Measurements from ENCODE around the gene PKP1.

PKP1 gene

DNA sequence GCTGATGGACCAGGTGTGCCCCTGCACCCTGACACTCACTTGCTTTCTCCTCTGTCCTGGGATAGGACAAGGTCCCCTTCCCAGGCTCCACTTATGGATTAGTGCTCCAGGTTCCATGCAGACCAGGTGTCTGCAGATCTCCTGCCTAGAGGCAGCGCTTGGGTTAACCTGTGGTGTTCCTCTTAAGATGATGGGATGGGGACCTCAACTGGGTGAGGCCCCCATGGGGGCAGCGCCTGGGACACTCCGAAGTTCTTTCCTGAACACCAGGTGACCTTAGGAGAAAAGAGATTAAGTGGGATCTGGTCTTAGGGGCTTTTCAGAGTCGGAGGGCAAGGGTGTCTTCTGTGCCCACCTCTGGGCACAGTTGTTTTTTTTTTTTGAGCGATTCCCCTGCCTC is 72.9 kb downstream of the PKP1 start:
- no peak for DNase-seq

DNA sequence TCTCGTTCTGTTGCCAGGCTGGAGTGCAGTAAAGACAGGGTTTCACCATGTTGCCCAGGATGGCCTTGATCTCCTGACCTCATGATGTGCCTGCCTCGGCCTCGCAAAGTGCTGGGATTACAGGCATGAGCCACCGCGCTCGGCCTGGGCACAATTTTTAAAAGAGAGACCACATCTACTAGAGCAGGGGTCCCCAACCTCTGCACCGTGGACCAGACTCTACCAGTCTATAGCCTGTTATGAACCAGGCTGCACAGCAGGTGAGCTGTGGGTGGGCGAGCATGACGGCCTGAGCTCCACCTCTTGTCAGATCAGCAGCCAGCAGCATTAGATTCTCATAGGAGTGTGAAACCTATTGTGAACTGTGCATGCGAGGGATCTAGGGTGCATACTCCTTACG is 73.4 kb downstream of the PKP1 start:
- no peak for DNase-seq

DNA sequence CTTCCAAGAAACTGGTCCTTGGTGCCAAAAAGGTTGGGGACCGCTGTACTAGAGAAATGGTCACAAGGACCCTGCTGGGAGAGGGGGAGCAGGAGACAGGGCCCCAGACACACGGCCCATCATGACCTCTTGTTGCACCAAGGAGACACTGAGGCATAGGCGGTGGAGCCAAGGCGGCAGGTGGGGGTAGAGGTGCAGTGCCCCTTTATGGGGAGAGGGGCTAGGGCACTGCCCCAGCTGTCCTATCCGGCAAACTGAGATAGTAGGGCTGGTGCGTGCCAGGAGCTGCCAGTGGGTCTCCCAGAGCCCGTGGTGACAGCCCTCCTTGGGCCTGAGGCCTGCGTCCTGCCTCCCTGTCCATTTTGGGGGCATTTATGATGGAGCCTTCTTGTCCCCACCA is 73.9 kb downstream of the PKP1 start:
- no peak for DNase-seq

DNA sequence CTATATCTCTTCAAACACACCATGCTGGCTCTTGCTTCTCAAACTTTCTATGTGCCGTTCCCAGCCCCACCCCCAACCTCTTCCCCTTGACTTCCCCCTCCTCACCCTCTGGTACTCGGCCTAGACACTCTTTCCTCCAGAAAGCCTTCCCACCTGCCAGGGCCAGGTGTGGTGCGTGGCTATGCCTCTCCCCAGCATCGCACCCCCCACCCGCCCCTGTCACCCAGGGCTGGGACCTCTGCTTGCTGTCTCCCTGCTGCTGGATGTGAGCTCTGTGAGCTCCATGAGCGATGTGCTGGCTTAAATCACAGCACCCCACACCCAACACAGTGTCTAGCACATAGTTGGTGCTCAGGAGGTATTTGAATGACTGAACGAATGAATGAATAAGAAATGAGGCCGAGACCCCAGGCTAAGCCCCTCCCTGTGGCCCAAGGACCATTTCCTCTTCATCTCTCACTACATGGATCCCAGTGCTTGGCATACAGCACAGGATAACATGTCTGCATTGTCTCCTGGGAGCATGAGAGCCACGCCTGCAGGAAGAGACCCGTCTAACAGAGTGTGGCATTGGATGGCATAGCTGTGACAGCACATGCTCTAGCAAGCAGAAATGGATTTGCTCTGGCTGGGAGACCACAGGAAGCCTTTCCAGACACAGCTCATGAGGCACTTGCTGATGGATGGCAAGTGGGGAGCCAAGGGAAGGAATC is 74.5 kb downstream of the PKP1 start:
- DNase-seq, result no peak

DNA sequence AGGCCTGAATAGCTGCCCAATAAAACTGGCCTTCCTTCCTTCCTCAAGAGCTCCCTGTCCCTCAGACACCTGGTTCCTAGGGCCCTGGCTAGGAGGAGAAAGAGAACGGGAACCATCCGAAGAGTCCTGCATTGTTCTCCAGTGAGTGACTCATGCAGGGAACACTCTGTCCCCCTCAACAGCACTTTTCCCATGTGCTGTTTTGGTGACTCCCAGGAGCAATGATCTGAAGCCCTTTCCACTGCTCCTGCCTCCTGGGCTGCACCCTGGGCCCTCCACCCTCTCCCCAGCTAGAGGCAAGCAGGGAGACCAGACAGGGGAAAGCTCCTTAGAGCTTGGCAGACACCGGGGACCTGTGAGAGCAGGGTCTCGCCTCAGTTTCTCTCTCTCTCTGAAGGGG is 75.3 kb downstream of the PKP1 start:
- DNase-seq, result no peak

DNA sequence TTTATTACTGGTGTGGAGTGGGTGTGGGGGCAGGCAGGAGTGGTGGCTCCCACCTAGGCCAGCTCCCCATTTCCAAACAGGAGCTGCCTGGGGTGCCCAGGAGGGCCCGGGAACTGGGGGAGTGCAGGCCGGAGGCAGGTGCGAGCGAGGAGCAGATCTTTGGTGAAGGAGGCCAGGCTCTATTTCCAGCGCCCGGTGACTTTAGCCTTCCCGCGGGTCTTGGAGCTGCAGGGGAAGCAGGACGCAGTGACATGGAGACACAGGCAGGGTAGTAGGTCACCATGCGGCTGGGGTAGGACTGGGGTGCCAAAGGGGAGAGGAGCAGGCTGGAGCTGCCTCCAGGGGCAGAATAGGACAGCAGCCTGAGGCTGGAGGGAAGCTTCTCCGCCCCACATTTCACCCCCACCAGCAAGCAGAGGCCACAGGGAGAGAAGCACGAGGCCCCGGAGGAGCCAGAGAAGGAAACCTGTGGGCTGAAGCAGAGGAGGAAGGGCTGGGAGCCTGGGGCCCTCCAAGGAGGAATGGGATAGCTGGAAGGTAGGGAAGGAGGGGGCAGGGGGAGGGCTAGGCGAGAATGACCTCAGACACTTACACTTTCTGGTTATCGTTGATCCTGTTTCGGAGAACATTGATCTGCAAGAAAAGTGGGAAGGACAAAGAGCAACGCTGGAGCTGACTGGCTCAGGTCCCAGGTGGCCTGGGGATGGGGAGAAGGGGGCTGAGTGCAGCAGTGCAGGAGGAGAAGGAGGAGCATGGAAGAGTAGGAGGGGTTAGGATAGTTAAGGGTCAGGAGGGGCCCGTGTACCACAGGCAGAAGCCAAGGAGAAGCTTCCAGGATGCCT is 75.9 kb downstream of the PKP1 start:
- no peak for DNase-seq

DNA sequence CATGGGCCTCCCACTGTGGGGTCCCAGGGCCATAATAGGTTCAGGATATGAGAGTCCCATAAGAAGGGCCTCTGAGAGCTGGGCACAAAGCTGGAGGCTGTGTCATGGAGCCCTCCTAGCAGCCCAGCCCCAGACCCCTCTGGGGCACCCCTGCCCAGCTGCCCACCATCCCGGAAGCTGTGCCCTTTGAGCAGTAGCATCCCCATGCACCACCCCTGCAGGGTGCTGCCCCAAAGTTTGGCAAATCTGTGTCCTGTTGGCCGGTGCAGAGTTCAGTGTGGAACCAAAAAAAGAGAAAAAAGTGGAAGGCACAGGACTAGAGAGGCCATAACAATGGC is 76.5 kb downstream of the PKP1 start:
- no peak for DNase-seq

DNA sequence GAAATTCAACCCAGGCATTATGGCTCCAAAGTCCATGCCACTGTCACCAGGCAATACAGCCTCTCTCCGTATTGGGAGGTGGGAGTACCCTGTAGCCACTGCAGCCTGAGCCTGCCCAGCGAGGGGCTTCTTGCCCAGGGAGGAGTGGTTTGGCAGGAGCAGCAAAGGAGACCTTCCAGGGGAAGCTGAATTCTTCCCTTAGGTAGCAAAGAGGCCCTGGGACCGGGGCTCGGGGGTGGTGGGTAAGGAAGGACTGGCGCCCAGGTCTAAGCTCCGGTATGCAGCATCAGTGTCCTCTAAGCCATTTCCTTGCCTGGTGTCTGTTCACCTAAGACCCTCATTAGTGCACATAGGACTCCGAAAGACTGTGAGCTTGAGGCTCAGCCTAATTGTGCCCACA is 77.2 kb downstream of the PKP1 start:
- no peak for DNase-seq

DNA sequence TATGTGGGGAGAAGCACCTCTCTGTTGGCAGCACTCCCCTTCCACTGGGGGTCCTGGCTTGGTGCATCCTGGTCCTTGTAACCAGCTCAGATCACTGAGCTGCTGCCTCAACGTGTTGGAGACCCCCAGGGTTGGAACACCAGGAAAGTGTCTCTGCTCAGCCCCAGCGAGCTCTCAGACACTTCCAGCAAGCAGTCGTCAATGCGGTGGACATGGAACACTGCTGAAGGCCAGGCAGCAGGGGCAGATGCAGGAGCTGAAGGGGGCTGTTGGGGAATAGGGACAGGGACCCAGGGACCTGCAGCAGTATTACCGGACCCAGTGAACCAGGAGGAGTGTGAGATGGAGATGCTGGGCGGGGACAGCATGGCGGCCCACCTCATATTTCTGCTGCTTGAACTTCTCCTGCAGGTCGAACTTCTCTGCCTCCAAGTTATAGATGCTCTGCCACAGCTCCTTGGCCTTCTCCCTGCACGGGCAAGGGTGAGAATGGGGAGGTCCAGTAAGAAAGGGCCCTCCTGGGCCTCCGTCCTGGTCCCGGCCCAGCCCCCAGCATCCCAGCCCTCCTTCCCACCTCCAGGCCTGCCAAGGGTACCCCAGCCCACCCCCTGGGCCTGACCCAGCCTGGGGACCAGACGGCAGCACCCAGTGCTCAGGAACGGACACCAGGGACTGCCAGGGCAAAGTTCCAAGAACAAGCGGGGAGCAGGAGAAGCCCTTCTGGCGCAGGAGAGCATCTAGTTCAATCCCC is 77.8 kb downstream of the PKP1 start:
- no peak for DNase-seq

DNA sequence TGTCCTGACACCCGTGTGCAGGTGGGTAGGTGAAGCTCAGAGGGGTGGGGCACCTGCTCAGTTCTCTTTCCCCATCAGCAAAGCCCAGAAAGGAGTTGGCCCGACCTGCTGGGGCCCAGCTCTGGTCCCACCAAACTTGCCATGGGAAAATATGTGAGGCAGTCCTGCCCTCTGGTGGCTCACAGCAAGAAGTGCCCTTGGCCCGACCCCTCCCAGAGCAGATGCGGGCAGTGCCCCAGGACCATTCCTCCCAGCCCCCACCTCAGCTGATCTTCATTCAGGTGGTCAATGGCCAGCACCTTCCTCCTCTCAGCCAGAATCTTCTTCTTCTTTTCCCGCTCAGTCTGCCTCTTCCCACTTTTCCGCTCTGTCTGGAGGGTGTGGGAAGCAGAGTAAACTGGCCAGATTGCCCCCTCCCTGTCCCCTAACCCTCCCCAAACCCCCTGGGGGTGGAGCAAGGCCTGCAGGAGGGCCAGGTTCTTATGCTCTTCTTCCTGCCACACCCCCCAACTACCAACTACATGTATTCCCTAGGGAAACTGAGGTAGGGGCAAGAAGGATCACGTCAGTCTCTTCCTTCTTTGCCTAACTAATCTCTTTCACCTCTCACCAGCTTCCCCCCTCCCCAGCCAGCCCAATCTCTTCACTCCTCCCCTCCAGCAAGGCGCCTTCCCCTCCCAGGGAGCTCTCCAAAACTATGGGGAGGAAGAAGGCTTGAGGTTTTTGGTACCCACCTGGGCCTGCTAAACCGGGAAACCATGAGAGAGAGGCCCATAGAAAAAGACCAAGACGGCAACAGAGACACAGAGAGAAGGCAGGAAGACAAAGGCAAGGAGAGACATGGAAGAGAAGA is 78.6 kb downstream of the PKP1 start:
- DNase-seq, result peak; percentile 35

DNA sequence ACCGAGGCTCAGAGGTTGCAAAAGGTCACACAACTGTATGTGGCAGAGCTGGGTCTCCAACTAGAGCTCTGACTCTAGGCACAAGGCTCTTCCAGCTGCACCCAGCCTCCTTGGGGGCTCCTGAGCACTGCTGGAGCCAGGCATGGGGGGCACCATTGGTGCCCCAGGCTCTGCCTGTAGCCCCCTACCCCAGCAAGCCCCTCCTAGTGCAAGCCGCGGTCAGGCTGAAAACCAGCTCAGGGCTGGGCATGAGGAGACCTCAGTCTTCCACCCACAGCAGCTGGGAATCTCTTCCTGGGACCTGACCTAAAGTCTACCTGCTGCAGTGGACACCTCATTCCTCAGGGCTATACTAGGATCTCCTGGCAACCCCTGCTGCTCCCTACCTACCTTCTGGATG is 79.6 kb downstream of the PKP1 start:
- DNase-seq, result no peak

DNA sequence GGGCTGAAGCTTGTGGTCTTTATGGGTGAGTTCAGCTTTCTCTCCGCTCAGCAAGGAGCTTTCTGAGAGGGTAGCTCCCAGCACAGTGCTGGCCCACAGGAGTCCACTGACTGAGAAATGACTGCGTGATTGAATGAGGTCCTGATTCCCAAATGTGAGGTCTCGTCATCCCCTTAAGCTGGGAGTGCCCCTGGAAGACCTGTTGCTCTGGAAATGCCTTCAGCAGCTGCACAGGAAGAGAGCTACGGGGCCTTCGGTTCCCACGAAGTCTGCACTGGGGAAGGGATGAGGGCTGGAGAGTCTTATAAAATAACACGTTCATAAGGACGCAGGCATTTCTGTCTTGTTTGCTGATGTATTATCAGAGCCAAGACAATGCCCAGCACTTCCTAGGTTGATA is 80.2 kb downstream of the PKP1 start:
- no peak for DNase-seq

DNA sequence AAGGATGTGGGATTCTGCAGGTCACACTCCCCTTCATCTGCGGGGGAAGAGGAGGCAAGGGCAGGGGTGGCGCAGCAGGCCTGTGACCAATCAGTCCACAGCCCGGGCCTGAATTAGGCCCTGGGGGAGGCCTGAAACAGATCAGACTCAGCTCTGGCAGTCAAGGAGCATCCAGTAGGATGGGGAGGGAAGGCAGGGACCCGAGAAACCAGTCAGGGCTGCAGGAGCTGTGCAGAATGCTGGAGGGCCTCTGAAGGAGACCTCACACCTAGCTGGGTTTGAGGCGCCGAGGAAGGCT is 81.5 kb downstream of the PKP1 start:
- no peak for DNase-seq

DNA sequence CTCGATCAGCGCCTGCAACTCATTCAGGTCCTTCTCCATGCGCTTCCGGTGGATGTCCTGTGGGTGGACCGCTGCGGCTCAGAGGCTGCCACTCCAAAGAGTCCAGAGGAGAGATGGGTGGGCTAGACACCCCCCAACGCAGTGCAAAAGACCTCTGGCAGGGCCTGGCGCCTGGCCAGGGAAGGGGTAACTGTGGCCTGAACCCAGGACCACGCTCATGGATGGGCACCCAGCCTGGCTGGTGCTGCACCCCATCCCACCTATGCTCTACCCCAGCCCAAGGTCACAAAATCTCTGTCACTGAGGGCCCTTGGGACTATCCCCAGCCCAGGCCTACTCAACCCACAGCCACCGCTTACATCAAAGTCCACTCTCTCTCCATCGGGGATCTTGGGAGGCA is 81.9 kb downstream of the PKP1 start:
- DNase-seq, result no peak

DNA sequence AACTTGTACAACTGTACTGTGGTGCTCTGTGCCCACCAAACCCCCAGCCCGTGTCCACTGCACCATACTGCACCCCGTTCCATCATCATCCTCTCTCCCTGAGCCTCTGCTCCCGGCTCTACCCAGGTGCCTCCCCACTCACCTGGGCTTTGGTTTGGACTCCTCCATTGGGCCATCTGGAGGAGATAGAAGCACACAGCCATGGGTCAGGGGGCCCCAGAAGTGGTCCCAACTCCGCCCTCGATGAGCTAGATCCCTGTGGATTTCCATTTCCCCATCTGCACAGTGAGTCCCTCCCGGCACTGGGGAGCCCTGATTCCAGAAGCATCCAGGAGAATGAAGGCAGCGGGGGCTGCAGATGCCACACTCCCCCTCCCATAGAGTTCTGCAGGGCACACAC is 83.4 kb downstream of the PKP1 start:
- no peak for DNase-seq

DNA sequence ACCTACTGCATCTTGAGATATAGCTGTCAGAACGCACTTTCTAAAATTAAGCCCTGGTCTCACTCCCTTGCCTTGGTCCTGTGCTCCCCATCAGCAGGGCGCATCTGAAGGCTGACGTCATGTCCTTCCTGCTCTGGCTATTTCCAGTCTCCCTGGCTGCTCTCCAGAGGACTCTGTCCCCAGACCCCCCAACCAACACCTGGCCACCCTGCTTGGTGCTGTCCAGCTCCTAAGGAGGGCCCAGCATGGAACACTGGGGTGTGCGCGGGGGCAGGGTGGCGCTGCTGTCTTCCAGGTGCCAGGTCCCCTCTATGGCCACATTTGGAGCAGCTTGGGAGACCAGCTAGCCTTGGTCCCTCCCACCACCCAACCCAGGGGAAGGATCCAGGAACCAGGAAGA is 85.9 kb downstream of the PKP1 start:
- DNase-seq, result no peak

DNA sequence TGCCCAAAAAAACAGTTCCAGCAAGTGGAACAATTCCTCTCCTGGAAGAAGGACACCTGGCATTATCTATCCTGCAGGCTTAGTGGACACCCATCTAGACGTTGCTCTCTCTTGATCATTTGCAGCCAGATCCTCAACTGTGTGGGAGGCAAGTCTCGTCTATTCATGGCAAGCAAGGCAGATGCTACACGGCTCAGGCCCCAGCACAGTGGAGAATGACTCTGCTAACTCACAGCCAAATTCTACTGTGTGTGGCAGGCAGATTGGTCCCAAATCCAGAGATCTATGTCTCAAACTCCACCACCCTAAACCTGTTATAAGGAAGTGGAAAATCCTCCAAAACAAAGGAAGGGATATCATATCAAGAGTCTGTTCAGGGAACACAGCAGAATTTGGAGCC is 87.2 kb downstream of the PKP1 start:
- no peak for DNase-seq

DNA sequence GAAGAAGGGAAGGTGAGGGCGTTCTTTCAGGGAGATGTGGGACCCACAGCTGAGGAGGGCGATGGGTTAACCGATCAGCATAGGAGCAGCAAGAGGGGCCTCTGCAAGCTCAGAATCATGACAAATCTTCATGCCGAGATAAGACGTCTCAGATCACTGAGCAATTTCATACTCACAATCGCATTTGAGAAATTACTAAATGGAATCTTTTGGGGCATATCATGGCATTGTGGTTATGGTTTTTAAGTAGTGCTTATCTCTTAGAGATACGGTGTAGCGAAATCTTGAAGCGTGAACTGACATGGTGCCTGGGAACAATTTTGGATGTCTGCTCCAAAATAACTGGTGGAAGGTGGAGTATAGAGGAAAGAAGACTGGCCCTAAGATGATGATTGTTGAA is 88.0 kb downstream of the PKP1 start:
- DNase-seq, result no peak

DNA sequence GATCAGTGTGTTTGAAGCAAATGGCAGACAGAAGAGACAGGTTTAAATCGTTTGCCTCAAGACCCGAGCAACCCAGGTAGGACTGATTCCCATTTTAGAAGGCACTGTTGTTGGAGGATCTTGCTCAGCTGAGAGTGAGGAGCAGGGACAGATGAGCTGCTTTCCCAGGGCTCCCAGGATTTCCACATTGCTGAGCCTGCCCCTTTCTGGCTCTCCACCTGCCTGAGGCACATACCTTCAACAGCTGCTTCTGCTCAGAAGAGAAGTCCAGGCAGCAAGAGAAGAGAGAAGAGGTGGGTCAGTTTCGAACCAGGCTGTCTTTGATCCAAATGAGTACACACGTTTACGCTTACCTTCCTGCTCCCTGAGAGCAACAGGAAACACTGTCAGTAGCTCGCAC is 88.5 kb downstream of the PKP1 start:
- DNase-seq, result no peak

DNA sequence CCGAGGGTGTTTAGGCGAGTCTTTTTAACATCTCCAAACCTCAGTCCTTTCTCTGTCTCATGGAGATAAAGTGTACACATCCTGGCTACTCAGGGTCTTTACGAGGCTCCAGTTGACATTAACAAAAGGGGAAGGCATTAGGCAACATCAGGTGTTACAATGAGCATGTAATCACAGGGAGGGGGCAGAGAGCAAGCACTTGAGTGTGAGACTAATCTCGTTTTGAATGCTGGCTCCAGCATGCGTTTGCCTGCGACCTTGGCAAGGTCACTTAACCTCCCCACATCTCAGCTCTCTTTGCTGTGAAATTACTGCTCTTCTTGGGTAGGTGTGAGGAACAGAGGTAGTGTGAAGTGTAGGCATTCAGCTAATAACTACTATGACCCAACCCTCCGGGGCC is 91.1 kb downstream of the PKP1 start:
- no peak for DNase-seq

DNA sequence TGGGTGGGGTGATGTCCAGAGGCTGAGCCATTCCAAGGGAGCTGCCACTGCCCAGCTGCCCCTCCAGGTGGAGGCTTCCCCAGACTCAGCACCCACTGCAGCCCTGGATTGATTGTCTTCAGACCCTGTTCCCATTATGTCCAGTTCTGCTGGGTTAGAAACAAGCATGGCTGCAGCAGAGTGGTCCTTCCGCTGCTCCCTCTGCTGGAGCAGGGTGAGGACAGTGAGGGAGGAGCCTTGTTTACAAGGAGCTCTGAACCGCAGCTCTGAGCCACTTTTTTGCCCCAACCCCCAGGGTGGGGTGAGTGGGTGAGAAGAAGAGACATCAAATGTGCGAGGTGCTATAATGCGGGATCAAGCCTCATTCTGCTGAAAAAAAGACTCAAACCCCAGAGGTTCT is 91.9 kb downstream of the PKP1 start:
- DNase-seq, result no peak

DNA sequence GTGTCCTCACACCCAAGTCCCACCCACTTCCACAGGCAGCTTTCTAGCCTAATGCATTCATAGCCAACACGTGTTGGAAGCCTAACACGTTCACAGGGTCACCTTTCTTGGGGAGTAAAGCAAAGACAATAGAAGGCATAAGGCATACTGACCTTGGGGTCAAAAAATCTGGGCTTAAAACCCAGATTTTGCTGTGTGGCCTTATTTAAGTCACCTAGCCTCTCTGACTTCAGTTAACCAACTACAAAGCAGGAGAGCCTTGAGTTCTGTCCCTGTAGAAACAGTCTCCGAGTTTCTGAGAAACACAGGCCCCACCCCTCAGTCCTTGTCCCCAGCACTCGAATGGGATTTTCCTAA is 92.8 kb downstream of the PKP1 start:
- no peak for DNase-seq
